SK-N-MC (cell line): Measurements from ENCODE around the gene NNAT.

ENCODE experiments used
- EZH2 ChIP-seq: fragments of 200-600 bp; sonication (generic); IDR thresholded peaks from one replicate; pipeline ENCODE4 v1.6.1; 2017; ENCODE audit warnings: antibody characterized with exemption
- POLR2AphosphoS5 ChIP-seq: IDR thresholded peaks from 2 replicates; pipeline ENCODE4 v1.6.1; 2012; ENCODE audit warnings: mild to moderate bottlenecking, low read depth, low read length, borderline replicate concordance

DNA sequence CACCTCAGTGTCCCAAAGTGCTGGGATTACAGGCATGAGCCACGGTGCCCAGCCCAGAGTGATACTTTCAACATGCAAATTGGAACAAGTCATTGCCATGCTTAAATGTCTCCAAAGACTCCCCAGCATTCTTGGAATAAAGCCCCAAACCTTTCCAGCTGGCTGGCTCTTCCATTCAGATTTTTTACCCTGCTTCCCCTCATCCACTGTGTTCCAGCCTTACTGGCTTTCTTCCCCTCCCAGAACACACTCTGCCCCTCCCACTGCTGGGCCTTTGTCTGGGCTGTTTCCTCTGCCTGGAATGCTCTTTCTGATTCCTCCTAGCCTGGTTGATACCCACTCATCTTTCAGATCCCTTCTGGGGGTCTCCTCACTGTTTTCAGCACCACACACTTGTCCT lies 40.1 kb upstream of the NNAT start:
- TF ChIP-seq EZH2 (no peak), POLR2AphosphoS5 (no peak)
